GM18505 (cell line): ENCODE results near the gene SLCO4A1.

Experiments used
- ATAC-seq: cut with Tn5 transposase; IDR thresholded peaks from one replicate; pipeline ENCODE4 v1.9.1; 2021; ENCODE audit not compliant: unreplicated experiment
- POLR2A ChIP-seq: IDR thresholded peaks from 4 replicates; pipeline ENCODE4 v1.6.1; 2011; ENCODE audit warnings: borderline replicate concordance; ENCODE audit not compliant: insufficient read depth, insufficient read length; ENCODE audit errors: extremely low read depth

SLCO4A1 gene

GRCh38 chr20:62704341-62704948 lies 62.1 kb downstream of the SLCO4A1 start:
- ATAC-seq: no peak
- no peak for TF ChIP-seq POLR2A

- ATAC-seq: no peak
- TF ChIP-seq POLR2A: no peak
Measured at GRCh38 chr20:62705627-62706026, 63.3 kb downstream of the SLCO4A1 start.

GRCh38 chr20:62706344-62706743 lies 64.0 kb downstream of the SLCO4A1 start:
- ATAC-seq: no peak
- no peak for TF ChIP-seq POLR2A

- TF ChIP-seq POLR2A: no peak
- ATAC-seq: no peak
Measured at GRCh38 chr20:62706857-62707256, 64.6 kb downstream of the SLCO4A1 start.

GRCh38 chr20:62707276-62707920 lies 65.1 kb downstream of the SLCO4A1 start:
- TF ChIP-seq POLR2A: no peak
- no peak for ATAC-seq

- TF ChIP-seq POLR2A: no peak
- no peak for ATAC-seq
Measured at GRCh38 chr20:62707921-62708521, 65.7 kb downstream of the SLCO4A1 start.

GRCh38 chr20:62708591-62709536 lies 66.6 kb downstream of the SLCO4A1 start, which contains the start of gene NTSR1:
TSS of gene NTSR1 (plus strand) at chr20:62708836. CDS start at chr20:62709208, 372 bp downstream.
- no peak for ATAC-seq
- no peak for TF ChIP-seq POLR2A

- no peak for TF ChIP-seq POLR2A
- no peak for ATAC-seq
Measured at GRCh38 chr20:62709537-62709905, 67.2 kb downstream of the SLCO4A1 start.

- no peak for ATAC-seq
- TF ChIP-seq POLR2A: no peak
Measured at GRCh38 chr20:62710221-62710885, 68.0 kb downstream of the SLCO4A1 start.

- no peak for TF ChIP-seq POLR2A
- no peak for ATAC-seq
Measured at GRCh38 chr20:62710886-62711702, 68.8 kb downstream of the SLCO4A1 start.

GRCh38 chr20:62711703-62712101 lies 69.4 kb downstream of the SLCO4A1 start:
- TF ChIP-seq POLR2A: no peak
- ATAC-seq: no peak

- TF ChIP-seq POLR2A: no peak
- no peak for ATAC-seq
Measured at GRCh38 chr20:62712606-62713005, 70.3 kb downstream of the SLCO4A1 start.
